GM12892 (cell line): ENCODE measurements around the gene TMEM132A.

Experiments used
- POLR2A ChIP-seq: IDR thresholded peaks from 2 replicates; pipeline ENCODE4 v1.6.1; 2011; ENCODE audit warnings: low read depth, low read length, control low read depth
- POLR2AphosphoS5 ChIP-seq: IDR thresholded peaks from 2 replicates; pipeline ENCODE4 v1.6.1; 2011; ENCODE audit warnings: low read depth, low read length, control low read depth

DNA sequence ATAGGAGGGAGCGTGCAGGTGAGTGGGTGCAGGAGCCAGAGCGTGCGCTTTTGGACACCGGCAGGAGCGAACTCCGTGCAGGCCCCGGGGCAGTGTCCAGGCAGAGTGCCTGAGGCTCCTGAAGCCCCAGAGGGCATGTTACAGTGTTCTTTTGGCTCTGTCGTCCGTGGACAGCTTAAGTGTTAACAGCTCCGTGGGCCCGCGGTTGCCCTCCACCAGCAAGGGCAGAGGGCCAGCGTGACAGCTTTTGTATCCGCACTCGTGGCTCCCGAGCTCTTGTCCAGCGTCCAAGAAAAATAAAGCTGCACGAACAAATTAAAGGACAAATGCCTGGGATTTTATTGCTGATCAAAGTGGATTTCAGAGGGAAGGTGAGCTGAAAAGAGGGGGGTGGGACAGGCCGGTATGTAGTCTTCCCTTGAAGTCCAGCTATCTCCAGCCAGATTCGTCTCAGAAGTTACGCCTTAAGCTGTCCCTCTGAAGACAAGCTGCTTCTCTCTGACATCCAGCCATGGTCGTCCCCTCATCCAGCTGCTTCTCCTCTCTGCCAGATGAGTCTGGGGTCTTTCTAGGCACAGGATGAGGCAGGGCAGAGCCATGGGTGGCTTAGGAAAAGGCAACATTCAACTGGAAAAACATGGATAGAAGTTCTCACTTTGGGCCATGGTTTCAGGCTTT lies 11.3 kb upstream of the TMEM132A start:
- TF ChIP-seq POLR2AphosphoS5 (no peak), POLR2A (no peak)
